Osteoblast (primary cell): ENCODE results near the gene ZNF775. TPM values are rescaled to one million over a fixed set of nuclear protein-coding genes. Genes with fewer than 3 reads are reported as not detected.
A peak's percentile ranks its signal among the peaks of the same experiment; 100 is the strongest.

Source experiments
- DNase-seq: peaks from one replicate; pipeline ENCODE4 v3.0.0; 2011; ENCODE audit warnings: low spot score, mixed read lengths; ENCODE audit not compliant: insufficient read length; ENCODE audit errors: missing footprints
- H2AFZ ChIP-seq: 2 replicates; pipeline ENCODE4 v1.6.0; 2011; ENCODE audit warnings: mild to moderate bottlenecking, low read length
- H3K27ac ChIP-seq: 2 replicates; pipeline ENCODE4 v1.5.1; 2011; ENCODE audit warnings: mild to moderate bottlenecking, low read depth, low read length, moderate library complexity
- H3K27me3 ChIP-seq: 2 replicates; pipeline ENCODE4 v1.6.0; 2012; ENCODE audit warnings: mild to moderate bottlenecking, control low read depth, inconsistent platforms, low read length, moderate library complexity; ENCODE audit not compliant: insufficient read depth
- H3K36me3 ChIP-seq: 2 replicates; pipeline ENCODE4 v1.5.1; 2011; ENCODE audit warnings: mild to moderate bottlenecking, low read length, control low read depth, moderate library complexity; ENCODE audit not compliant: insufficient read depth
- H3K4me1 ChIP-seq: 2 replicates; pipeline ENCODE4 v1.5.1; 2011; ENCODE audit warnings: mild to moderate bottlenecking, low read length, control low read depth, moderate library complexity; ENCODE audit not compliant: insufficient read depth
- H3K4me2 ChIP-seq: 2 replicates; pipeline ENCODE4 v1.6.0; 2011; ENCODE audit warnings: mild to moderate bottlenecking, low read length; ENCODE audit not compliant: insufficient read depth
- H3K4me3 ChIP-seq: fragments of 200-600 bp; sonication (generic); 3 replicates; pipeline ENCODE4 v1.5.1; 2012; ENCODE audit warnings: mild to moderate bottlenecking, low read length, inconsistent platforms; ENCODE audit not compliant: insufficient read depth
- H3K79me2 ChIP-seq: 2 replicates; pipeline ENCODE4 v1.6.0; 2012; ENCODE audit warnings: mild to moderate bottlenecking, low read length, control low read depth, inconsistent platforms; ENCODE audit not compliant: insufficient read depth
- H3K9me3 ChIP-seq: 2 replicates; pipeline ENCODE4 v1.5.1; 2011; ENCODE audit warnings: low read depth, low read length, control low read depth
- H4K20me1 ChIP-seq: 2 replicates; pipeline ENCODE4 v1.6.0; 2012; ENCODE audit warnings: mild to moderate bottlenecking, low read length, control low read depth; ENCODE audit not compliant: insufficient read depth
- CTCF ChIP-seq: IDR thresholded peaks from 2 replicates; pipeline ENCODE4 v1.5.1; 2011; ENCODE audit warnings: mild to moderate bottlenecking, low read depth, low read length, moderate library complexity; ENCODE audit errors: extremely low read depth
- total RNA-seq: library from RNA; depleted of rRNA; stranded (reverse); fragments of >200 nt; gene quantifications from 2 replicates; pipeline ENCODE4 v1.2.3, GENCODE V29; 2012

ZNF775 gene
- total RNA-seq = 5.0 and 6.2 TPM in 2 replicates

DNA sequence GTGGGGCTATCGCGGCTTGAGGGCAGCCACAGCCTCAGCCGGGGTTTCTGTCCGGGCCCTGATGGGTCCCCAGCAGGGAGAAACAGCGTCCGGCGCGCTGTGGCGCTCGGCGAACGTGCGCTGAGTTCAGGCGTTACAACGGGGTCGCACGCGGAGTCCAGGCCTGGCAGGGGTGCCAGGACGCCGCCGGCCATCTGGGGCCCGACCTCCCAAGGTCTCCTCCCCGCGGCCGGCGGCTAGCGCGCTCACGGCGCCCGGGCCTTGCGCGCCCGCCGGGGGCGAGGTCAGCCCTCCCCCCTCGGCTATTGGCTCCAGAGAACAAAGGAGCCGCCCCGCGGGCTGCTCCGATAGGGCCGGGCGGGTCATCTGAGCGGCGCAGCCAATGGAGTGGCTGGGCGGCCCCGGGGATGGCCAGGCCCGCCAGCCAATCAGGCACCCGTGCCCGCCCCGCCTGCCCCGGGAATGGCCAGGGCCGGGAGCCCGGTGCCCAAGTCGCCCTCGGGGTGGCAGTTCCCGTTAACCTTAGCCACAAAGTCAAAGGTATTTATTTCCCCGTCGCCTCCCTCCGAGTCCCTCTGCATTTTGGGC is at the start of gene ZNF775:
TSS of gene ZNF775 (plus strand) at position 478 of the 588 bp plus-strand sequence. CDS start 9,141 bp downstream, outside the sequence.
- peak within 1 kb of the TSS; percentile 95 for H3K4me2 ChIP-seq
- peak within 1 kb of the TSS; percentile 91 for H3K4me3 ChIP-seq
- H3K36me3 ChIP-seq = peaks cover 5% of the 10 kb centered on the region
- H3K27ac ChIP-seq = peak within 1 kb of the TSS; percentile 69
- peaks cover 40% of the 10 kb centered on the region for H3K79me2 ChIP-seq
- peaks cover 14% of the 10 kb centered on the region for H3K4me1 ChIP-seq
- TF ChIP-seq CTCF = no peak
- no peaks in the 10 kb centered on the region for H3K27me3 ChIP-seq
- peak; percentile 100 for DNase-seq
- no peaks in the 10 kb centered on the region for H4K20me1 ChIP-seq
- H3K9me3 ChIP-seq = no peaks in the 10 kb centered on the region
- peak within 1 kb of the TSS; percentile 95 for H2AFZ ChIP-seq

GRCh38 chr7:150329331-150330120 is 49.6 kb upstream of the ZNF775 start:
- H3K27me3 ChIP-seq = no peaks in the 10 kb centered on the region
- no peak overlapping the region for H3K4me3 ChIP-seq
- H3K79me2 ChIP-seq = no peaks in the 10 kb centered on the region
- no peak overlapping the region for H2AFZ ChIP-seq
- no peaks in the 10 kb centered on the region for H3K4me1 ChIP-seq
- no peak for DNase-seq
- no peaks in the 10 kb centered on the region for H4K20me1 ChIP-seq
- H3K9me3 ChIP-seq = no peaks in the 10 kb centered on the region
- H3K4me2 ChIP-seq = no peak overlapping the region
- no peak for TF ChIP-seq CTCF
- no peaks in the 10 kb centered on the region for H3K36me3 ChIP-seq
- H3K27ac ChIP-seq = no peak overlapping the region

DNA sequence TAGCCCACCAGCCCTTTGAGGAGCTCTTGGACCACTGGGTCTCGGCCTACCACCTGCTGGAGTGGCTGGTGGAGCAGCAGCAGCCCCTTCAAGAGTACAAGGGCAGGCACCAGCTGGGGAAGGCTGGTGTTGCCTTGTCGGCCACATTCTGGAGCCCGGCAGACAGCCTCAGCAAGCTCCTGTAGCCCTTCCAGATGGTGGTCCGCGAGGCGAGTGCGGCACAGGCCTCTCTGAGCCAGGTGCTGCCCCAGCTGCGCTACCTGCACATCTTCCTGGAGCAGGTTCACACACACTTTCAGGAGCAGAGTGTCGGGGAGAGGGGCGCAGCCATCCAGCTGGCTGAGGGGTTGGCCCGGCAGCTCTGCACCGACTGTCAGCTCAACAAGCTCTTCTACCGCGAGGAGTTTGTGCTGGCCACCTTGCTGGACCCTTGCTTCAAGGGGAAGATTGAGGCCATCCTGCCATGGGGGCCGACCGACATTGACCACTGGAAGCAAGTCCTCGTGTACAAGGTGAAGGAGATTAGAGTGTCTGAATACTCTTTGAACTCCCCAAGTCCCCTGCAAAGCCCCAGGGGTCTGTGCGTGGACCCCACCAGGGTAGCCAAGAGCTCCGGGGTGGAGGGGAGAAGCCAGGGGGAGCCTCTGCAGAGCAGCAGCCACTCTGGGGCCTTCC is 48.8 kb upstream of the ZNF775 start:
- H3K4me3 ChIP-seq = no peak overlapping the region
- H4K20me1 ChIP-seq = no peaks in the 10 kb centered on the region
- no peak overlapping the region for H2AFZ ChIP-seq
- no peaks in the 10 kb centered on the region for H3K27me3 ChIP-seq
- no peak for TF ChIP-seq CTCF
- peak; percentile 51 for DNase-seq
- no peaks in the 10 kb centered on the region for H3K9me3 ChIP-seq
- no peaks in the 10 kb centered on the region for H3K4me1 ChIP-seq
- H3K4me2 ChIP-seq = no peak overlapping the region
- H3K27ac ChIP-seq = no peak overlapping the region
- no peaks in the 10 kb centered on the region for H3K36me3 ChIP-seq
- H3K79me2 ChIP-seq = no peaks in the 10 kb centered on the region
